Hepatocyte (in vitro differentiated cells): ENCODE measurements around the gene CDC34.

Experiments
- CTCF ChIP-seq: fragments of 200-600 bp; sonication (generic); IDR thresholded peaks from 2 replicates; pipeline ENCODE4 v1.5.1; 2016; ENCODE audit warnings: antibody characterized with exemption, mild to moderate bottlenecking; ENCODE audit not compliant: poor library complexity
- EZH2 ChIP-seq: fragments of 200-600 bp; sonication (generic); IDR thresholded peaks from 2 replicates; pipeline ENCODE4 v1.6.1; 2016; ENCODE audit warnings: antibody characterized with exemption, mild to moderate bottlenecking, borderline replicate concordance
- EZH2phosphoT487 ChIP-seq: fragments of 200-600 bp; sonication (generic); IDR thresholded peaks from one replicate; pipeline ENCODE4 v1.6.1; 2018; ENCODE audit warnings: antibody characterized with exemption, mild to moderate bottlenecking, low read depth, moderate library complexity; ENCODE audit not compliant: unreplicated experiment, severe bottlenecking

- TF ChIP-seq EZH2 (no peak), CTCF (no peak), EZH2phosphoT487 (no peak)
Measured at GRCh38 chr19:524062-524674, 7.4 kb upstream of the CDC34 start.
